A549 (cell line): ENCODE measurements around the gene RBP3.

ENCODE experiments used
- EHMT2 ChIP-seq: fragments of 200-600 bp; sonication (generic); IDR thresholded peaks from 2 replicates; pipeline ENCODE4 v1.6.1; 2016; ENCODE audit warnings: antibody characterized with exemption, low read depth, mild to moderate bottlenecking, moderate library complexity
- EP300 ChIP-seq, 2 experiments: fragments of >200 bp; sonication (Bioruptor Twin); formaldehyde crosslinking; IDR thresholded peaks; 2 replicates in 1 of 2; 3 replicates in 1 of 2; pipeline ENCODE4 v1.6.1; 2016 to 2017
- POLR2A ChIP-seq: IDR thresholded peaks from 2 replicates; pipeline ENCODE4 v1.6.1; 2012; ENCODE audit warnings: mild to moderate bottlenecking, low read length
- RAD21 ChIP-seq, 2 experiments: fragments of >200 bp in 1 of 2; sonication (Bioruptor Twin) in 1 of 2; formaldehyde crosslinking in 1 of 2; IDR thresholded peaks in 1 of 2; conservative IDR thresholded peaks in 1 of 2; 2 replicates in 1 of 2; 3 replicates in 1 of 2; pipeline ENCODE4 v1.6.1; 2012 to 2018; ENCODE audit warnings: inconsistent platforms in 1 of 2
- RFX5 ChIP-seq: fragments of 450-650 bp; IDR thresholded peaks from 2 replicates; pipeline ENCODE4 v1.7.1; 2014; ENCODE audit warnings: antibody characterized with exemption, mild to moderate bottlenecking, moderate library complexity
- TF ChIP-seq, protein P1 (sequence below): fragments of 200-600 bp; sonication (generic); IDR thresholded peaks from 2 replicates; pipeline ENCODE4 v1.6.1; 2016; ENCODE audit warnings: antibody characterized with exemption, mild to moderate bottlenecking, moderate library complexity
- TF ChIP-seq, protein P2 (sequence below): IDR thresholded peaks from 2 replicates; pipeline ENCODE4 v1.6.1; 2012
- TF ChIP-seq, protein P3 (sequence below): fragments of 150-350 bp; IDR thresholded peaks from 2 replicates; pipeline ENCODE4 v1.6.1; 2014; ENCODE audit warnings: low read depth, mild to moderate bottlenecking, low read length

DNA sequence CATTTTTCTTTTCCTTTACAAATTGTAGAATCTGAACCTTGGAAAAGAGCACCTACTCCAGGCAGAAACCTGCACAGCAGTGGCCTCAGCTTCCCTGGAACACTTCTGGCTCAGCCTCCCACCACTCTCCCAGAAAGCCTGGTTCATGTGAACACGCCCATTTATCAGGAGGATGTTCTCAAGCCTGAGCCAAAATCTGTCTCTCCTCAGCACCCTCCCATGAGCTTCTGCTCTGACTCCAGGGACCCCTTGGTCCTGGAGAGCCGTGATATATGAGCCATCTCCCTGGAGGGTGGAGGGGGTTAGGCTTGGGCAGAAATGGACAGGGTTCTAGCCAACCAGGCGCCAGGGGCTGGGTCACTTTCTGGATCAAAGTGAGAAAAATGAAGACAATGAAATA, 15.8 kb upstream of the RBP3 start:
- TF ChIP-seq EHMT2: no peak
- no peak for TF ChIP-seq EP300 (IDR thresholded peaks at IDR 0.05)
- TF ChIP-seq POLR2A: no peak
- TF ChIP-seq, protein P1, sequence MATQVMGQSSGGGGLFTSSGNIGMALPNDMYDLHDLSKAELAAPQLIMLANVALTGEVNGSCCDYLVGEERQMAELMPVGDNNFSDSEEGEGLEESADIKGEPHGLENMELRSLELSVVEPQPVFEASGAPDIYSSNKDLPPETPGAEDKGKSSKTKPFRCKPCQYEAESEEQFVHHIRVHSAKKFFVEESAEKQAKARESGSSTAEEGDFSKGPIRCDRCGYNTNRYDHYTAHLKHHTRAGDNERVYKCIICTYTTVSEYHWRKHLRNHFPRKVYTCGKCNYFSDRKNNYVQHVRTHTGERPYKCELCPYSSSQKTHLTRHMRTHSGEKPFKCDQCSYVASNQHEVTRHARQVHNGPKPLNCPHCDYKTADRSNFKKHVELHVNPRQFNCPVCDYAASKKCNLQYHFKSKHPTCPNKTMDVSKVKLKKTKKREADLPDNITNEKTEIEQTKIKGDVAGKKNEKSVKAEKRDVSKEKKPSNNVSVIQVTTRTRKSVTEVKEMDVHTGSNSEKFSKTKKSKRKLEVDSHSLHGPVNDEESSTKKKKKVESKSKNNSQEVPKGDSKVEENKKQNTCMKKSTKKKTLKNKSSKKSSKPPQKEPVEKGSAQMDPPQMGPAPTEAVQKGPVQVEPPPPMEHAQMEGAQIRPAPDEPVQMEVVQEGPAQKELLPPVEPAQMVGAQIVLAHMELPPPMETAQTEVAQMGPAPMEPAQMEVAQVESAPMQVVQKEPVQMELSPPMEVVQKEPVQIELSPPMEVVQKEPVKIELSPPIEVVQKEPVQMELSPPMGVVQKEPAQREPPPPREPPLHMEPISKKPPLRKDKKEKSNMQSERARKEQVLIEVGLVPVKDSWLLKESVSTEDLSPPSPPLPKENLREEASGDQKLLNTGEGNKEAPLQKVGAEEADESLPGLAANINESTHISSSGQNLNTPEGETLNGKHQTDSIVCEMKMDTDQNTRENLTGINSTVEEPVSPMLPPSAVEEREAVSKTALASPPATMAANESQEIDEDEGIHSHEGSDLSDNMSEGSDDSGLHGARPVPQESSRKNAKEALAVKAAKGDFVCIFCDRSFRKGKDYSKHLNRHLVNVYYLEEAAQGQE: no peak
- no peak for TF ChIP-seq RAD21 (conservative IDR thresholded peaks at IDR 0.05 in 1 of 2, IDR thresholded peaks at IDR 0.05 in 1 of 2)
- TF ChIP-seq, protein P2, sequence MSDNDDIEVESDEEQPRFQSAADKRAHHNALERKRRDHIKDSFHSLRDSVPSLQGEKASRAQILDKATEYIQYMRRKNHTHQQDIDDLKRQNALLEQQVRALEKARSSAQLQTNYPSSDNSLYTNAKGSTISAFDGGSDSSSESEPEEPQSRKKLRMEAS: no peak
- TF ChIP-seq, protein P3, sequence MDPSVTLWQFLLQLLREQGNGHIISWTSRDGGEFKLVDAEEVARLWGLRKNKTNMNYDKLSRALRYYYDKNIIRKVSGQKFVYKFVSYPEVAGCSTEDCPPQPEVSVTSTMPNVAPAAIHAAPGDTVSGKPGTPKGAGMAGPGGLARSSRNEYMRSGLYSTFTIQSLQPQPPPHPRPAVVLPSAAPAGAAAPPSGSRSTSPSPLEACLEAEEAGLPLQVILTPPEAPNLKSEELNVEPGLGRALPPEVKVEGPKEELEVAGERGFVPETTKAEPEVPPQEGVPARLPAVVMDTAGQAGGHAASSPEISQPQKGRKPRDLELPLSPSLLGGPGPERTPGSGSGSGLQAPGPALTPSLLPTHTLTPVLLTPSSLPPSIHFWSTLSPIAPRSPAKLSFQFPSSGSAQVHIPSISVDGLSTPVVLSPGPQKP: no peak
- no peak for TF ChIP-seq RFX5
